ENCODE measurements around the gene DSC2. TPM values are rescaled to one million over a fixed set of nuclear protein-coding genes. Genes with fewer than 3 reads are reported as not detected.

Gene DSC2
- total RNA-seq, 1 experiment from 2014 or later = 33.4 TPM

GRCh38 chr18:31057051-31057450 lies 45.2 kb downstream of the DSC2 start (continued):
- no peak for TF ChIP-seq ATF3 (IDR thresholded peaks at IDR 0.05)
- no peak for TF ChIP-seq RAD21 (IDR thresholded peaks at IDR 0.05; ENCODE audit: low read depth)
- no peak for TF ChIP-seq ZBTB33 (IDR thresholded peaks at IDR 0.05; ENCODE audit: extremely low read depth, insufficient replicate concordance, low read length)
- TF ChIP-seq FOSL1 (IDR thresholded peaks at IDR 0.05; ENCODE audit: low read depth) = no peak

- ChIA-PET CTCF (no interaction called here), POLR2A (no interaction called here), RAD21 (ENCODE audit: low non-redundant PET in 1 of 2, low total read pairs in 2 of 2, uncharacterized antibody in 2 of 2, unreplicated experiment in 2 of 2) (no interaction called here)
- Histone ChIP-seq H3K4me2 (ENCODE audit: low read length) (no peak overlapping the region), H3K9ac (ENCODE audit: low read length) (no peak overlapping the region), H3K27ac (ENCODE audit: low read depth, low read length) (no peak overlapping the region), H4K20me1 (ENCODE audit: insufficient read depth) (no peaks in the 10 kb centered on the region), H3K4me3 (replicated peaks in 1 of 2; ENCODE audit: low read depth in 1 of 2, low read length in 2 of 2) (no peak overlapping the region), H3K4me1 (ENCODE audit: control insufficient read depth in 1 of 2, insufficient read depth in 2 of 2, low read length in 2 of 2) (no peaks in the 10 kb centered on the region), H3K36me3 (ENCODE audit: control insufficient read depth in 1 of 2, insufficient read depth in 2 of 2, low read length in 2 of 2) (no peaks in the 10 kb centered on the region), H3K79me2 (ENCODE audit: insufficient read depth, low read length) (no peaks in the 10 kb centered on the region), H3K9me3 (ENCODE audit: control insufficient read depth in 1 of 2, insufficient read depth in 1 of 2, low read depth in 1 of 2, low read length in 2 of 2) (no peaks in the 10 kb centered on the region), H3K9me2 (ENCODE audit: insufficient read depth) (no peaks in the 10 kb centered on the region), H3K27me3 (ENCODE audit: insufficient read depth, low read length) (no peaks in the 10 kb centered on the region), H2AFZ (ENCODE audit: low read depth, low read length, poor library complexity, severe bottlenecking) (no peak overlapping the region)
- TF ChIP-seq REST (IDR thresholded peaks at IDR 0.05; ENCODE audit: low read depth) (no peak), FOSL1 (IDR thresholded peaks at IDR 0.05; ENCODE audit: low read depth) (no peak), EZH2 (IDR thresholded peaks at IDR 0.05) (no peak), CTCF (IDR thresholded peaks at IDR 0.05 in 2 of 3, conservative IDR thresholded peaks at IDR 0.05 in 1 of 3; ENCODE audit: borderline replicate concordance in 1 of 3, insufficient read depth in 1 of 3, low read depth in 2 of 3, low read length in 2 of 3) (no peak), EGR1 (IDR thresholded peaks at IDR 0.05; ENCODE audit: low read depth) (no peak), JUND (IDR thresholded peaks at IDR 0.05) (no peak), TCF7L2 (IDR thresholded peaks at IDR 0.05; ENCODE audit: borderline replicate concordance, extremely low read depth, insufficient read depth, insufficient read length) (no peak)
- no peak for DNase-seq (ENCODE audit: low read depth, low spot score)
- BruUV-seq (replicated peaks) = no TSS peak
- ATAC-seq = no peak
- intact Hi-C loops (cut with micrococcal nuclease) = no loop called here
Measured at GRCh38 chr18:31056296-31056695, 45.9 kb downstream of the DSC2 start.
